ENCODE data around the gene CHRNG.

CHRNG gene

GRCh38 chr2:232539298-232540231 is at the start of gene CHRNG:
Gene CHRNG, plus strand, starts transcription at chr2:232539692. Its CDS starts 56 bp downstream, at chr2:232539748.
- no peak for DNase-seq (ENCODE audit: low read depth)

- no peak for DNase-seq (ENCODE audit: low read depth)
These were observed 49.0 kb upstream of the CHRNG start for GRCh38 chr2:232490221-232491138.

- no peak for DNase-seq (ENCODE audit: low read depth)
These were observed 48.2 kb upstream of the CHRNG start for GRCh38 chr2:232491139-232491780.

- no peak for DNase-seq (ENCODE audit: low read depth)
These were observed 47.1 kb upstream of the CHRNG start for GRCh38 chr2:232492236-232492848.

GRCh38 chr2:232492963-232493700 is 46.4 kb upstream of the CHRNG start:
- no peak for DNase-seq (ENCODE audit: low read depth)

GRCh38 chr2:232493701-232494474 is 45.6 kb upstream of the CHRNG start:
- DNase-seq (ENCODE audit: low read depth), result no peak

GRCh38 chr2:232494542-232494941 is 45.0 kb upstream of the CHRNG start:
- no peak for DNase-seq (ENCODE audit: low read depth)

GRCh38 chr2:232495292-232495691 is 44.2 kb upstream of the CHRNG start:
- DNase-seq (ENCODE audit: low read depth), result no peak

- no peak for DNase-seq (ENCODE audit: low read depth)
These were observed 42.8 kb upstream of the CHRNG start for GRCh38 chr2:232496501-232497270.

- no peak for DNase-seq (ENCODE audit: low read depth)
These were observed 42.1 kb upstream of the CHRNG start for GRCh38 chr2:232497348-232497747.

GRCh38 chr2:232498452-232498851 is 41.0 kb upstream of the CHRNG start:
- DNase-seq (ENCODE audit: low read depth), result no peak

- DNase-seq (ENCODE audit: low read depth), result no peak
These were observed 38.1 kb upstream of the CHRNG start for GRCh38 chr2:232501331-232501771.

GRCh38 chr2:232501794-232502390 is 37.6 kb upstream of the CHRNG start:
- DNase-seq (ENCODE audit: low read depth), result no peak

GRCh38 chr2:232502511-232502910 is 37.0 kb upstream of the CHRNG start:
- DNase-seq (ENCODE audit: low read depth), result no peak

- DNase-seq (ENCODE audit: low read depth), result no peak
These were observed 36.3 kb upstream of the CHRNG start for GRCh38 chr2:232502911-232503808.

GRCh38 chr2:232503809-232504323 is 35.6 kb upstream of the CHRNG start:
- no peak for DNase-seq (ENCODE audit: low read depth)

- DNase-seq (ENCODE audit: low read depth), result no peak
These were observed 35.1 kb upstream of the CHRNG start for GRCh38 chr2:232504438-232504837.

GRCh38 chr2:232505856-232506255 is 33.6 kb upstream of the CHRNG start:
- DNase-seq (ENCODE audit: low read depth), result no peak

Data from iris pigment epithelial cell (primary cell).